Sigmoid colon (tissue), 4 donors: ENCODE results near the gene KIF2A.

Source experiments
- CTCF ChIP-seq, 4 experiments: fragments of 450-650 bp in 3 of 4; fragments of 200-600 bp in 1 of 4; IDR thresholded peaks; one replicate each; pipeline ENCODE4 v1.5.1; 2016 to 2019; ENCODE audit warnings: antibody characterized with exemption in 4 of 4, mild to moderate bottlenecking in 3 of 4, moderate library complexity in 2 of 4
- EP300 ChIP-seq, 4 donors: sonication (generic); formaldehyde crosslinking; IDR thresholded peaks; one replicate each; pipeline ENCODE4 v1.6.1; 2017; ENCODE audit warnings: antibody characterized with exemption in 4 of 4
- POLR2A ChIP-seq, 2 donors: fragments of 450-650 bp; IDR thresholded peaks; one replicate each; pipeline ENCODE4 v1.6.1; 2016; ENCODE audit warnings: antibody characterized with exemption in 2 of 2, mild to moderate bottlenecking in 2 of 2, moderate library complexity in 2 of 2

- no peak for TF ChIP-seq CTCF (IDR thresholded peaks at IDR 0.05)
- no peak for TF ChIP-seq POLR2A (IDR thresholded peaks at IDR 0.05)
- TF ChIP-seq EP300 (IDR thresholded peaks at IDR 0.05) = no peak
Measured at GRCh38 chr5:62431735-62432620, 126.0 kb downstream of the KIF2A start.
